GM12891 (cell line): ENCODE data around the gene OR10H5.

Experiments
- POLR2A ChIP-seq: IDR thresholded peaks from 2 replicates; pipeline ENCODE4 v1.6.1; 2011; ENCODE audit warnings: low read depth, low read length, control low read depth
- POLR2AphosphoS5 ChIP-seq: IDR thresholded peaks from 2 replicates; pipeline ENCODE4 v1.6.1; 2011; ENCODE audit warnings: low read depth, low read length, control low read depth

DNA sequence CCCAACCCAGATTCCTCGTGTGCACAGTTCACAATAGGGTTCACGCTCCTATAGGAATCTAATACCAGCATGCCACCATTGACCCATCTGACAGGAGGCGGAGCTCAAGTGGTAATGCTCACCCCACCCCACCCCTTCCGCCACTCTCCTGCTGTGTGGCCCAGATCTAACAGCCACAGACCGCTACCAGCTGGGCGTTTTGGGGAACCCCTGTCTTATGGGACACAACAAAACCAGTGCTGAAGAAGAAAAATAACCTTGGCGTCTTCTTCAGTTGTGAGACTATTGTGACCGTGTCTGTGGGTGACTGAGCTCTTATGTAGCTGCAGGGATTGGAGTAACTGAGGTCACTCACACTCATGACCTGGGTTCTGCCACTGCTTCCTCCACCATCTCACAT is 33.2 kb downstream of the OR10H5 start:
- TF ChIP-seq POLR2A (no peak), POLR2AphosphoS5 (no peak)
